Inferior parietal cortex (tissue), 1 donor: Measurements from ENCODE around the gene MRPL36.
"Not testable (repeated sequence)": the region's sequence is repeated elsewhere in the genome, so short reads cannot be mapped to it uniquely, and the experiment has no call there.

Experiments
- DNase-seq: peaks from one replicate; pipeline ENCODE4 v3.0.0-alpha.2; 2016; ENCODE audit errors: extremely low spot score

Gene MRPL36

DNA sequence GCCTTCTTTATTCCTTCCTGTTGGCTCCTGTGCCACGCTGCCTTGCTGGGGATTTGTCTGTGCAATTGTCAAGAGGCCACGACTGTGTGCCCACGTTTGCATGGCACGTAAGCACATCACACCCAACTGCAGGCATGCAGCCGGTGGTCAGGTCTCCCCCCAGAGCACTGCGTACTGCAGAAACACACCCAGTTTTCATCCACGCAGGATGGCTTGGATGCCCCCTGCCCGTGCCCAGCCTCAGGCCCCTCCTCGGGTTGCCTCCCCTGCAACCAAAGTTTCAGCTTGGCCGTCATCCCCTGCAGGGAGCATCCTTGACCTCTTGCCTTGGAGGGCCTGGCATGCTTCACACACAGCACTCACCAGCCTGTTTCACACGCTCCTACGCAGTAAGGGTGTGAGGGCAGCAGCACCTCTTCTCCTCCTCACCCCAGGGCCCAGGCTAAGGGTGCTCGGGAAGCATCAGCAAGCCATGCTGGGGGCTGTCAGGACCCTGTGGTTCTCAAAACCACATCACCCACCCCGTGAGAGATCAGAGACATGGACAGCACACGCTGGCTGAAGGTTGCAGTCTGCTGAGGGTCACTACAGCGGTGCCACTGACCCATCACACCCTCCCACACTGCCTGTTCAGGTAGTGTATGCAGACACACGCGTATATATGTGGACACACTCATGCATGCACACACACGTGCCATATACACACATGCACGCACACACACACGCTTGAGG lies 3.1 kb downstream of the MRPL36 start:
- no peak for DNase-seq

DNA sequence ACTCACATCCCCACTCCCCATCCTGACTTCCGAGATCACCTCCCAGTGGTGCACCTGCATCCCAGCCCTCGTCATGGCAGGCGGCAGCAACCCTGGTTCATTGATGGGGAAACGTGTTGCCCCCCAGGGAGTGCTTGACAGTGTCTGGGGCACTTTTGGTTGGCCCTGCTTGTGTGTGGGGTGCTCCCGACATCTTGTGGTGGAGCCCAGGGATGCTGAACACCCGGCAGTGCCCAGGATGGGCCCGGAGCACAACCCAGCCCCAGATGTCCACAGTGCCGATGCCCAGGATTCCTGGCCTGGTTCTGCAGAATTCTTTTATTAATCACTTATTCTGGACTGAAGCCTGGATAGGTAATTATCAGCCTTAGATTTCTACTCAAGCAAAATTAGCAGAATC lies 3.7 kb downstream of the MRPL36 start:
- DNase-seq, result no peak

- no peak for DNase-seq
These were observed 4.1 kb downstream of the MRPL36 start for GRCh38 chr5:1795506-1795905.

DNA sequence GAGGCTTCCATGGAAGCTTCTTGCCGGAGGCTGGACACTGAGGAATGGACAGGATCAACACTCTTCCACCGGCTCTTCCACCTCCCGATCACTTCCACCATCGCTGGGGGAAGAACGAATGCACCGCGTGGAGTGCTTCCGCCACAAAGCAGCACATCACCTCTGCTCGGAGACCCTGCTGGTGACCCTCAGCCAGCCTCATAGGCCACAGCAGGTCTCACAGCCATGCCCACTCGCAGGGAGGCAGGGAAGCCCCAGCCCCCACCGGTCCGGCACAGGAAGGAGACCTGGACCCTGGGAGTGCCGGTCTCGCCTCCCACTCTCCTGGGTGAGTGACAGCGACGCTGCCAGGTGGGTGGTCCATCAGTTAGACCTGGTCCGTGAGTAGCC lies 4.7 kb downstream of the MRPL36 start:
- DNase-seq, result no peak

GRCh38 chr5:1793966-1794900 lies 5.4 kb downstream of the MRPL36 start:
- DNase-seq, result no peak

- DNase-seq, result no peak
These were observed 6.3 kb downstream of the MRPL36 start for GRCh38 chr5:1793301-1793740.

DNA sequence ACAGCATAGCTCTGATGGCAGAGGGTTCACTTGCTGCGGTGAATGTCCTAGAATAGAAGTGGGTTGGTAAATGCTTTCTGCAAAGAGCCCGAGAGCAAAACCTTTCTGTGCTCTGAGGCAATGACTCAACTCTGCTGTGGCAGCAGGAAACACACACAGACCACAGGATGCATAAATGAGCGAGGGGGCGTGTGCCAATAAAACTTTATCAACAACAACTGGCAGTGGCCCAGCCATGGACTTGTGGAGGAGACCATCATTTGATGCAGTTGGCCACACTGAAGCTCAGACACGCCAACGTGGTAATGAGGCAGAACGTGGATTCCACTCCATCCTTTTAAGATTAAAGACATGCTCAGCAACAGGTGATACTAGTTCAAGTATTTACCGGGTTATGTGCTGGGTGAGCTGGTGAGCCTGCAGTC lies 6.8 kb downstream of the MRPL36 start:
- no peak for DNase-seq

- no peak for DNase-seq
These were observed 8.5 kb downstream of the MRPL36 start for GRCh38 chr5:1791176-1791575.

DNA sequence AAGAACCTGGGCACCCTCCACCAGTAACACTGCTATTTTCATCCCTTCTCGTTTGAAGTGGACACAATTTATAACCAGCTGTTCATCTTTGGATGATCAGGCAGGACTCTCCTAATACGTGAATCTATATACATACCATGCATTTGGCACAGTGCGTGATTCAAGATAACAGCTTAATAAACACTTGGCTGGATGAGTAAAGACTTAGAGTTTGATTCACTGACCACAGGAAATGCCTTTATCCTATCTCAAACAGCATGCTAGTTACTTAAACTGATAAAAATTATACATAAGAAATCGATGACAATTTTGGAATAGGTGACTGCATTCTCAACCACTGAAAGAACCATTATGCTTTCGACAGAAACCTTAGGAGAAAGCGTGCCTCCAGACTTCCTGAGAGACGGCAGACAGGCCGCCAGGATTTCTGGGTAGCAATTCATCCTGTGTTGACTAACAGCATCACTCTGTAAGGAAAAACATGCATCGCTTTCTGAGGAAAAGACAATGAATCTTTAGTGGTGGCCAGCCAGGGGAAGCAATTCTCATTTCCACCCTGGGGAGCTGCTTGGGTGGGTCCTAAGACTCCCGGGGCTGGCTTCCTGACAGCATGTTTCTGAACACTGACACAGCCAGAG lies 9.7 kb downstream of the MRPL36 start:
- DNase-seq, result no peak

DNA sequence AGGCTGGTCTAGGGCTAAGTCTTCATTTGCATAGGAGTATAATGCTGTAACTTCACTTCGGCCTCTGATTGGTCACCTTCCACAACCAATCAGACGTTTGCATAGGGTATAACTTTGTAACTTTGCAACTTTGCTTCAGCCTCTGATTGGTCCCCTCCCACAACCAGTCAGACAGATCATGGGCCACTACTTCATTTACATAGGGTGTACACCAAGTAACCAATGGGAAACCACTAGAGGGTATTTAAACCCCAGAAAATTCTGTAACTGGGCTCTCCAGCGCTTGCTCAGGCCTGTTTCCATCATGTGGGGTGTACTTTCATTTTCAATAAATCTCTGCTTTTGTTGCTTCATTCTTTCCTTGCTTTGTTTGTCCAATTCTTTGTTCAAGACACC lies 10.2 kb downstream of the MRPL36 start:
- not testable (repeated sequence) for DNase-seq

DNA sequence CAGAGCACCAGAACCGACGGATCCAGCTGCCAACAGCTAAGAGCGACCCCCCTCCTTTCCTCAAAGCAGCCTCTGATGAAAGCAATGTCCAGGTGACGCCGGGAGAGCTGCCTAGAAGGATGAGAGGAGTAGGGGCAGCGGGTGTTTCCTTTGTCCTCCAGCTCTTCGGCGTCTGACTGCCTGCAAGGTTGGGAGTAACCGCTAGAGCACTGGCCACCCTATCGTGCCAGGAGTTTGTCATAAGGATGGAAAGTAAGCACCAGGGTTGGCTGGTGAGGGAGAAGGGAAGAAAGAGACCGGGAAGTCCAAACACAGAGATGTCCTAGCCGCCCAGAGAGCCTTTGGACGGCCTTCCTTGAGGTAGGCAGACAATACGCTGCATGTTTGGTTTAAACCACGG lies 10.8 kb downstream of the MRPL36 start:
- no peak for DNase-seq

DNA sequence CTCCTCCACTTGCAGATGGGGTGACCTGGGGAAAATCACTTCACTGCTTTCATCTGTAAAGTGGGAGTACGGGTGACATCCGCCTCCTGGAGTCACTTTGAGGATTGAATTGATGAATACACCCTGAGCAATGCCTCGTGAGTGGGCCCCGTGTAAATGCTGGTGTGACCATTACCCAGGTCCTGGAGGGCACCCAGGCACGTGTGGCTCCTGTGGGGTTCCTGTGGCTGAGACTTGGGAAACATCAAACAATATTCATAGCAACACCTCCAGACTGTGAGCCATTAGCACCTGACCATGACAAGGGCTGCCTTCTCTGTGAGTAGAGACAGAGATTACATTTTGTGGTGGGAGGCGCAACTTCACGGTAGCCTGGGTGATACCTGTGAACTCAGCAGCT lies 11.4 kb downstream of the MRPL36 start:
- DNase-seq, result no peak

DNA sequence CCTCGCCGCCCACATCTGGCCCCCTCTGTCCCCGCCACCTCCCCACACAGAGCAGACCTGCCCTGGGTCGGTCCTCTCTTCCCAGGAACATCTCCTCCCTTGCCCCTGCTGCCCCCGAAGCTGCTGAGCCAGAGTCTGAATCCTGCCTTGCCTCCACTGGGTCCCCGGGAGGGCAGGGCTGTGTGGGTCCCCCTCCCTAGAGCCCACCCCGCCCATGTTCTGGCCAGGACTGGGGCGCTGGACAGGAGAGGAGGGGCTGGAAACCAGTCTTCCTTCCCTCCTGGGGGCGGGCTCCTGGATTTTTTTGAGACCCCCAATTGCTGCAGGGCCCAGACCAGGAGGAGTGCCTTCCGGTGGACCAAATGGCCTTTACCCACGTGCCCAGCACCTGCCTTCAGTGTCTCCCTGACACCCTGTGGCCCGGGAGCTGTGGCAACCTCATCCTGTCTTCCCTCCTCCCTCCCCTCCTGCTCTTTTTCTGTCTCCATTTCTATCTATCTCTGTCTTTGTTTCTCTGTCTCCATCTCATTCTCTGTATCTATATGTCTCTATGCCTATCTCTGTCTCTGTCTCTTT lies 12.1 kb downstream of the MRPL36 start:
- no peak for DNase-seq

GRCh38 chr5:1786621-1787471 lies 12.8 kb downstream of the MRPL36 start:
- no peak for DNase-seq

- DNase-seq, result no peak
These were observed 13.7 kb downstream of the MRPL36 start for GRCh38 chr5:1785984-1786383.

GRCh38 chr5:1785062-1785461 lies 14.6 kb downstream of the MRPL36 start:
- DNase-seq, result no peak

DNA sequence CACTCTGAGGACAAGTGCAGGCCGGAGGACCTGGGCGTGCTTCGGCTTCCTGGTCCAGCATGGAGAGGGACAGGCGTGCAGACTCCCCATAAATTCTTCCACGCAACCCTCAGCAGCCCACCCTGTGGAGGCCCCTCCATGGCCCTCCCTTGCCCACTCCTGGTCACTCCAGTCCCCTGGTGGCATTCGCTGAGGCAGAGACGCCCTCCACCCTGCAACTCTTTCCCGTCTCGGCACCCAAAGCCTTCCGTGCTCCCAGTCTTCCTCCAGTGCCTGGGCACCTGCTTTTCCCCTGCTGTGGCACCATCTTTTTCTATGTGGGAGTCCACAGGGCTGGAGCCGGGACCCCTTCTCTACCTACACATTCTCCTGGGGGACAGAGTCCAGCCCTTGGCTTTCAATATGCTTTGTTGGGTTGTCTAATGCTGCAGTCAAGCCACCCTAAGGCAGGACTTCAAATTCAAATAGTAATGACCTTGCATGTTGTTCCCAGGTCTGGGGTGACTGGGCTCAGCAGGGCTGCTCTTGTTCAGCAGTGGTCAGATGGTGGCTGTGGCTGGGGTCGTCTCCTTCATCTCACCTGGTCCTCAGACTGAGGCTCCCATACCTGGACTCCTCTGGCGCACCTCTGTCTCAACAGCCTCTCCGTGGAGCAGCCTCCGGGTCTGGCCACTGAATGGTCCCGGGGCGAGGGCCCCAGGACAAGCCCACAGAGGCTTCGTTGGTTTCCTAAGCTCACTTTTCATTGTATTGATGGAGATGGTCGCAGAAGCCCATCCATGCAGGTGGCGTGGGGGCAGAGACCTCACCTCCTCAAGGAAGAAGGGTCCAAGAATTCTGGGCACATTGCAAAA lies 15.2 kb downstream of the MRPL36 start:
- DNase-seq, result no peak

- no peak for DNase-seq
These were observed 16.5 kb downstream of the MRPL36 start for GRCh38 chr5:1783216-1783554.

- DNase-seq, result no peak
These were observed 17.0 kb downstream of the MRPL36 start for GRCh38 chr5:1782385-1783215.
